GM18858 (cell line): ENCODE results near the gene LGR6.
"Not testable (repeated sequence)": the region's sequence is repeated elsewhere in the genome, so short reads cannot be mapped to it uniquely, and the experiment has no call there.

Source experiments
- ATAC-seq: cut with Tn5 transposase; IDR thresholded peaks from one replicate; pipeline ENCODE4 v1.9.1; 2021; ENCODE audit not compliant: unreplicated experiment

The LGR6 gene, protein sequence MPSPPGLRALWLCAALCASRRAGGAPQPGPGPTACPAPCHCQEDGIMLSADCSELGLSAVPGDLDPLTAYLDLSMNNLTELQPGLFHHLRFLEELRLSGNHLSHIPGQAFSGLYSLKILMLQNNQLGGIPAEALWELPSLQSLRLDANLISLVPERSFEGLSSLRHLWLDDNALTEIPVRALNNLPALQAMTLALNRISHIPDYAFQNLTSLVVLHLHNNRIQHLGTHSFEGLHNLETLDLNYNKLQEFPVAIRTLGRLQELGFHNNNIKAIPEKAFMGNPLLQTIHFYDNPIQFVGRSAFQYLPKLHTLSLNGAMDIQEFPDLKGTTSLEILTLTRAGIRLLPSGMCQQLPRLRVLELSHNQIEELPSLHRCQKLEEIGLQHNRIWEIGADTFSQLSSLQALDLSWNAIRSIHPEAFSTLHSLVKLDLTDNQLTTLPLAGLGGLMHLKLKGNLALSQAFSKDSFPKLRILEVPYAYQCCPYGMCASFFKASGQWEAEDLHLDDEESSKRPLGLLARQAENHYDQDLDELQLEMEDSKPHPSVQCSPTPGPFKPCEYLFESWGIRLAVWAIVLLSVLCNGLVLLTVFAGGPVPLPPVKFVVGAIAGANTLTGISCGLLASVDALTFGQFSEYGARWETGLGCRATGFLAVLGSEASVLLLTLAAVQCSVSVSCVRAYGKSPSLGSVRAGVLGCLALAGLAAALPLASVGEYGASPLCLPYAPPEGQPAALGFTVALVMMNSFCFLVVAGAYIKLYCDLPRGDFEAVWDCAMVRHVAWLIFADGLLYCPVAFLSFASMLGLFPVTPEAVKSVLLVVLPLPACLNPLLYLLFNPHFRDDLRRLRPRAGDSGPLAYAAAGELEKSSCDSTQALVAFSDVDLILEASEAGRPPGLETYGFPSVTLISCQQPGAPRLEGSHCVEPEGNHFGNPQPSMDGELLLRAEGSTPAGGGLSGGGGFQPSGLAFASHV

DNA sequence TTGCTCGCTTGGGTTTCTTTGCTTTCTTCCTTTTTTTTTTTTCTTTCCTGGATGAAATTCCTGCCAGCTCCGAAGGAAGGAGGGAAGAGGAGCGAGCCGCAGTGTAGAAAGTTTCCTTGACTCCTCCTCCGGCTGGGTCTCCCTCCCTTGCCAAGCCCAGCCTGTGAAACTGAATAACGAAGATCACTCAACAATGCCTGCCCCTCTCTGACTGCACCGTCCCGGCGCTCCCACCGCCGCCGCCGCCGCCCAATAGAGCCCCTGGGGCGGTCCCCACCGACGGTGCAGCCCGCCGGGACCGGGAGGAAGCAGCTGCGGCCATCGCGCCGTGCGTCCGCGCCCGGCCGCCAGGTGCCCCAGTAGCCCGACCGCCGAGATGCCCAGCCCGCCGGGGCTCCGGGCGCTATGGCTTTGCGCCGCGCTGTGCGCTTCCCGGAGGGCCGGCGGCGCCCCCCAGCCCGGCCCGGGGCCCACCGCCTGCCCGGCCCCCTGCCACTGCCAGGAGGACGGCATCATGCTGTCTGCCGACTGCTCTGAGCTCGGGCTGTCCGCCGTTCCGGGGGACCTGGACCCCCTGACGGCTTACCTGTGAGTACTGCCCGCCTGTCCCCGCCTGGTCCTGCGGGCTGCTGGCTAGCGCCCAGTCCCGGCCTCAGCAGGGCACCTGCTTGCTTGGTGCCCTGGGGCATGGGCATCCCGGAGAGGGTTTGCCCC lies at the start of gene LGR6:
Gene LGR6, plus strand, starts transcription at position 186 of the 714 bp plus-strand sequence. Its CDS starts 191 bp downstream, at position 377.
- ATAC-seq, result no peak

GRCh38 chr1:202144402-202145067 lies 49.1 kb upstream of the LGR6 start, which contains the start of gene ARL8A:
ARL8A (minus strand) TSS chr1:202144737; CDS start chr1:202144572, 165 bp downstream.
- ATAC-seq, result no peak

GRCh38 chr1:202145068-202145743 lies 48.4 kb upstream of the LGR6 start:
- ATAC-seq, result no peak

DNA sequence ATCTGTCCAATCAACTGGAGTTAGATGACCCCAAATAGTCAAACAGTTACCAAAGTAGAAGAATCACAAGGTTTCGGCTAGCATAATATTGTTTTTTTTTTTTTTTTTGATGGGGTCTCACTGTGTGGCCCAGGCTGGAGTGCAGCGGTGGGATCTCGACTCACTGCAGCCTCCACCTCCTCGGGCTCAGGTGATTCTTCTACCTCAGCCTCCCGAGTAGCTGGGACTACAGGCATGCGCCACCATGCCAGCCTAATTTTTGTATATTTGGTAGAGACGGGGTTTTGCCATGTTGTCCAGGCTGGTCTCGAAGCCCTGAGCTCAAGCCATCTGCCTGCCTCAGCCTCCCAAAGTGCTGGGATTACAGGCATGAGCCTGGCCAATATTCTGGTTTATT lies 47.9 kb upstream of the LGR6 start:
- ATAC-seq, result not testable (repeated sequence)

- no peak for ATAC-seq
Observed at GRCh38 chr1:202146279-202146678, 47.3 kb upstream of the LGR6 start.

DNA sequence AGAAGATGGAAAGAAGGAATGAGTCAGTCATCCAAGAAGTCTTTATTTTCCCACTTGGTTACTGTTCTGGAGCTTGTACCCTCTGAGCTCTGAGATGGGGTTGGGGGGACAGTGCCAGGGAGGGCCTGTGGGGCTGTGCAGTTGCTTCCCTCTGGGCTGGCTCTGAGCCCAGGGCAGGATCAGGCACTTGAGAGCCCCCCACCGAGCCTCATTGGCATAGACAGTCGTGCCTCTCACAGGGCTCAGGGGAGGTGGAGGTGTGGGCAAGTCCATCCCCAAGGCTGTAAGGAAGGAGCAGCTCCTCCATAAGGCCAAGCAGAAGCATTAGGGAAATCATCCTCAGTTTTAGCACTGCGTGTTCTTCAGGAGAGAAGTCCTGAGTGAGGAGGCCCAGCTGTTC lies 46.6 kb upstream of the LGR6 start:
- ATAC-seq, result no peak

DNA sequence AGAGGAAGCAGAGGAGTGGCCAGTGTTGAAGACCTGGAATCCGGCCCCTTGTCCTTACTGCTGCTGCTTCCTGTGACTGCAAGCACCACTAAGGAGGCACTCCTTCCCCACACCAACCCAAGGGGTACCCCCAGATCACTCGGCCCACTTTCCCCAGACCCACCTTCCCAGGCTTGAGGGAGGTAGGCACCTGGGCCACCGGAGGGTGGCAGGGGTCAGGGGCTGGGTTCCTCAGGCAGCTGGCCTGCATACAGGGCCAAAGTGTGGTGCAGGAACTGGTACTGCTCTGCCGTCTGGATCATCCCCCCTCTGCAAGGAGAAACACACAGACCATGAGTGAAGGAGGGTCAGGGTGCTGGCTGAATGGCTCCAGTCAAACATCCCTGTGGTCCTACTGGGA lies 45.2 kb upstream of the LGR6 start:
- ATAC-seq, result no peak

DNA sequence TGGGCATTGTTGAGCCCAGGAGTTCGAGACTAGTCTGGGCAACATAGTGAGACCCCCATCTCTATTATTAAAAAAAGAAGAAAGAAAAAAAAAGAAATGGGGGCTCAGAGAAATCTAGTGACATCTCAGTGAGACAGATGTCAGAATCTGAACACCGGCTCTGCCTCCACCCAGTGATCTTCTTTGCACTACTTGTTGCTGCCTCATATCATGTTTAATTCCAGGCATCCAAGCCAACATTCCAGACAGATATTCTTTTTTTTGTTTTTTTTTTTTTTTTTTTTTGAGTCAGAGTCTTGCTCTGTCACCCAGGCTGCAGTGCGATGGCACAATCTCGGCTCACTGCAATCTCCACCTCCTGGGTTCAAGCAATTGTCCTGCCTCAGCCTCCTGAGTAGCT lies 44.0 kb upstream of the LGR6 start:
- no peak for ATAC-seq

GRCh38 chr1:202150187-202150586 lies 43.4 kb upstream of the LGR6 start:
- ATAC-seq, result no peak

DNA sequence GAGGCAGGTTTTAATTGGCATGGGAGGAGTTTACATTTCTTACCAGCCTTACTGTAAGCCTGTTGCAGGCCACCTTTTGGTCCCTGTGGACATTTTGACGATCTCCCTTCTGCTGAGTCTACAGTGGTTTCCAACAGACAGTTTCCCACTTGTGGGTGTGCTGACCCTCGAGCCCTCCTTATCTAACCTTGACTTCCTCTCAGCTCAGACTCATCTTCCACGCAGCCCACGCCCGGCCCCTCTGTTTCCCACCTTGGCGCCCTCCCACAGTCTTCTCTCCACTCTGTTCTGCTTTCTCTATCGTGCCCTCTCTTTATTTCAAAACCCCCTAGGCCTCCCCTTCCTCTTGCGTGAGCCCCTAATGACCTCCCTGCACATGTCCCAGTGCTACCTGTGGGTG lies 43.0 kb upstream of the LGR6 start:
- no peak for ATAC-seq

DNA sequence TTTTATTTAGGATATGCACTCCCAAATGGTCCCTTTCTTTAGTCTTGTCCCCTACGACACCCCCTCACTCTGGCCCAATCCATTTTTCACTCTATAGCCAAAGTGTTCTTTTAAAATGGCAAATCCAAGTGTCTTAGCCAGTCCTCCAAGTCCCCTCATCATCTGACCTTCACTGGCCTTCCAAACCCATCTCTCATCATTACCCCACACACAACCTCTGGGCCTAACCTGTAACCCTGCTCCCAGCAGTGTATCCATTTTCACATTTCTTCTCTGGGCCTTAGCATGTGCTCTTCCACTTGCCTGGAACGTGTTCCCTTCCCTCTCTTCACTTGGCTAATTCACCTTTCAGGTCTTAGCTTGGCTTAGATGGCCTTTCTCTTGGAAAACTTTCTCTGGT lies 42.6 kb upstream of the LGR6 start:
- no peak for ATAC-seq

- no peak for ATAC-seq
Observed at GRCh38 chr1:202152399-202152798, 41.2 kb upstream of the LGR6 start.

DNA sequence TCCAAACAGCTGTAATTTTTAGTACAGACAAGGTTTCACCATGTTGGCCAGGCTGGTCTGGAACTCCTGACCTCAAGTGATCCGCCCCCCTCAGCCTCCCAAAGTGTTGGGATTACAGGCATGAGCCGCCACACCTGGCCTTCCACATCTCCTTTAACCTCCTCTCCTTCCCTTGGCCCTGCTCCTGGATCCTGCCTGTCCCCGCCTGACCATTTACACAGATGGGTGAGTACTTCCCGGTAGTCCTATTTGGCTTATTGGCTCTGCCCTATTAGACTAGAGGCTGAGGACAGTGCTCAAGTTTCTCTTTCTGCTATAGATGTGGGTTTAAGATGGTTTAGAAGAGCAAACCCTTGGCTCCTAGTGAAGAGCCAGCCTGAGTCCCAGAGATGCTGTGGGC lies 40.3 kb upstream of the LGR6 start:
- ATAC-seq, result no peak

- ATAC-seq, result no peak
Observed at GRCh38 chr1:202154148-202154765, 39.3 kb upstream of the LGR6 start.

- ATAC-seq, result no peak
Observed at GRCh38 chr1:202154766-202155477, 38.7 kb upstream of the LGR6 start.

DNA sequence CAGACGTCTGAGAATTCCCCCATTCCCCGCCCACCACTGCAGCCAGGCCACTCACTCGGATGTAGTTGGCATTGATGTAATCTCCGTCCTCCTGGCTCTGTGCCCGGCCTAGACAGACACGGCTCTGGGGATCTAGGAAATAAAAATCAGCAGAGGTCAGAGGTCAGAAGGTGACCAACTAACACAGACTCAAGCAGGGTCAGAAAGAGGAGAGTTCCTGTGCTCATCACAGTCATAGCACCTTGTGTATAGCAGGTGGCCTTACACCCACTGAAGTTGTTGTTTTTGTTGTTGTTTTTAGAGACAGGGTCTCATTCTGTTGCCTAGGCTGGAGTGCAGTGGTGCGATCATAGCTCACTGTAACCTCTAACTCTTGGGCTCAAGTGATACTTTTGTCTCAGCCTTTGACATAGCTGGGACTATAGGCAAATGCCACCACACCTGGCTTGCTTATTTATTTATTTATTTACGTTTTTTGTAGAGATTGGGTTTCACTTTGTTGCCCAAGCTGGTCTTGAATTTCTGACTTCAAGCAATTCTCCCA lies 38.0 kb upstream of the LGR6 start:
- no peak for ATAC-seq

GRCh38 chr1:202156590-202156989 lies 37.0 kb upstream of the LGR6 start:
- no peak for ATAC-seq

- ATAC-seq, result no peak
Observed at GRCh38 chr1:202157945-202158344, 35.7 kb upstream of the LGR6 start.
